GM12878 (cell line): ENCODE data around the gene TCL1B. TPM values are rescaled to one million over a fixed set of nuclear protein-coding genes. Genes with fewer than 3 reads are reported as not detected.

Source experiments
- BACH1 ChIP-seq: fragments of 450-650 bp; IDR thresholded peaks from 2 replicates; pipeline ENCODE4 v1.6.1; 2017; ENCODE audit warnings: mild to moderate bottlenecking, borderline replicate concordance
- BCL3 ChIP-seq: IDR thresholded peaks from 2 replicates; pipeline ENCODE4 v1.6.1; 2011; ENCODE audit warnings: borderline replicate concordance, low read depth, mild to moderate bottlenecking, moderate library complexity, low read length; ENCODE audit not compliant: insufficient read depth, poor library complexity, severe bottlenecking
- BHLHE40 ChIP-seq, 2 experiments: fragments of 450-650 bp in 1 of 2; IDR thresholded peaks; 2 replicates each; pipeline ENCODE4 v1.6.1; 2011 to 2017; ENCODE audit warnings: low read depth in 2 of 2, borderline replicate concordance in 1 of 2, improper control_type of control experiment in 1 of 2, low read length in 1 of 2, mild to moderate bottlenecking in 1 of 2
- CBFB ChIP-seq: IDR thresholded peaks from 2 replicates; pipeline ENCODE4 v1.6.1; 2016; ENCODE audit warnings: antibody characterized with exemption, low read depth
- CHD2 ChIP-seq: IDR thresholded peaks from 2 replicates; pipeline ENCODE4 v1.6.1; 2011; ENCODE audit warnings: low read depth, low read length, improper control_type of control experiment, borderline replicate concordance
- CTCF ChIP-seq, 3 experiments: IDR thresholded peaks in 2 of 3; conservative IDR thresholded peaks in 1 of 3; 2 replicates each; pipeline ENCODE4 v1.5.1; 2011; ENCODE audit warnings: low read depth in 3 of 3, low read length in 3 of 3, mild to moderate bottlenecking in 3 of 3, control low read depth in 2 of 3, moderate library complexity in 2 of 3, inconsistent platforms in 1 of 3, mixed read lengths in 1 of 3; ENCODE audit not compliant: control insufficient read depth in 2 of 3, insufficient read depth in 1 of 3; ENCODE audit errors: extremely low read depth in 1 of 3
- DPF2 ChIP-seq: fragments of 450-650 bp; IDR thresholded peaks from 2 replicates; pipeline ENCODE4 v1.6.1; 2017; ENCODE audit warnings: mild to moderate bottlenecking
- IKZF1 ChIP-seq: fragments of 450-650 bp; conservative IDR thresholded peaks from 2 replicates; pipeline ENCODE4 v1.6.1; 2017; ENCODE audit warnings: antibody characterized with exemption, mild to moderate bottlenecking
- MEF2B ChIP-seq: fragments of 450-650 bp; IDR thresholded peaks from 2 replicates; pipeline ENCODE4 v1.6.1; 2018; ENCODE audit warnings: mild to moderate bottlenecking, moderate library complexity; ENCODE audit not compliant: partially characterized antibody, poor library complexity, severe bottlenecking
- MXI1 ChIP-seq: fragments of 150-350 bp; IDR thresholded peaks from 2 replicates; pipeline ENCODE4 v1.6.1; 2011; ENCODE audit warnings: low read depth, mild to moderate bottlenecking, inconsistent platforms, low read length, improper control_type of control experiment
- NBN ChIP-seq: fragments of 450-650 bp; IDR thresholded peaks from 2 replicates; pipeline ENCODE4 v1.6.1; 2016
- NFIC ChIP-seq: IDR thresholded peaks from 2 replicates; pipeline ENCODE4 v1.6.1; 2012; ENCODE audit warnings: low read depth, mild to moderate bottlenecking, inconsistent platforms, low read length, moderate library complexity
- POLR2A ChIP-seq: IDR thresholded peaks from 2 replicates; pipeline ENCODE4 v1.6.1; 2011; ENCODE audit warnings: low read depth, mild to moderate bottlenecking, low read length
- REST ChIP-seq: IDR thresholded peaks from 2 replicates; pipeline ENCODE4 v1.6.1; 2012; ENCODE audit warnings: mild to moderate bottlenecking, low read depth, low read length
- SMAD1 ChIP-seq: fragments of 450-650 bp; IDR thresholded peaks from 2 replicates; pipeline ENCODE4 v1.6.1; 2018; ENCODE audit warnings: mild to moderate bottlenecking, low read depth; ENCODE audit not compliant: partially characterized antibody
- USF1 ChIP-seq: IDR thresholded peaks from 2 replicates; pipeline ENCODE4 v1.6.1; 2011; ENCODE audit warnings: borderline replicate concordance, low read depth, mild to moderate bottlenecking, moderate library complexity, mixed read lengths, low read length; ENCODE audit not compliant: insufficient read depth; ENCODE audit errors: extremely low read length
- polyA plus RNA-seq, 11 experiments: library from polyadenylated mRNA; depleted of rRNA in 4 of 11; unstranded in 6 of 11; stranded (reverse) in 5 of 11; fragments of >200 nt; fragmentation: Nextera tagmentation in 4 of 11; fragmentation: Illumina TruSeq in 1 of 11; extraction: Ambion mirVana in 4 of 11; extraction: Trizol in 1 of 11; gene quantifications; 1 replicate in 1 of 11; 2 replicates in 10 of 11; pipeline versions ENCODE4 v1.2.1 to v1.2.3, GENCODE V29; 2011 to 2016; ENCODE audit warnings: inconsistent platforms in 2 of 11, missing spikeins in 2 of 11, low read depth in 1 of 11
- total RNA-seq, 4 experiments: library from RNA; depleted of rRNA in 3 of 4; stranded (reverse); fragments of >200 nt in 3 of 4; fragmentation: Illumina TruSeq in 1 of 4; extraction: Trizol in 1 of 4; gene quantifications; 2 replicates each; pipeline versions ENCODE4 v1.2.1 to v1.2.3, GENCODE V29; 2013 to 2021

TCL1B gene
- total and polyA plus RNA-seq, 10 of the 15 experiments (the other 5 are each of a cell fraction or from before 2014, with no cell fraction given): 0.10 to 0.18 (median 0.13) TPM; not detected in 6

GRCh38 chr14:95725685-95726336 lies 39.6 kb downstream of the TCL1B start (continued):
- 0 out of 2 replicates have a peak, but pooled peaks have one; percentile 16 for TF ChIP-seq REST
- peak; percentile 54; the same call in 1 of the 2 replicates for TF ChIP-seq CBFB
- TF ChIP-seq NBN: peak; percentile 38; the same call in 1 of the 2 replicates
- no peak for TF ChIP-seq SMAD1
- peak; percentile 40; the same call in 1 of the 2 replicates for TF ChIP-seq IKZF1
- TF ChIP-seq USF1: no peak
- 0 out of 2 replicates have a peak, but pooled peaks have one; percentile 42 for TF ChIP-seq NFIC
- TF ChIP-seq CTCF (IDR thresholded peaks at IDR 0.05 in 2 of 3, conservative IDR thresholded peaks at IDR 0.05 in 1 of 3; ENCODE audit: control insufficient read depth in 2 of 3, extremely low read depth in 1 of 3, insufficient read depth in 1 of 3, low read depth in 3 of 3, low read length in 3 of 3): peak in 1 of 3 experiments; percentile 54; a peak in 2 of 6 replicates
- peak; percentile 82 for TF ChIP-seq BACH1
- peak; percentile 24; the same call in 1 of the 2 replicates for TF ChIP-seq POLR2A
- peak; percentile 86 for TF ChIP-seq MEF2B
- TF ChIP-seq CHD2: 0 out of 2 replicates have a peak, but pooled peaks have one; percentile 35
- TF ChIP-seq MXI1: no peak
- peak; percentile 58 for TF ChIP-seq DPF2
- TF ChIP-seq BCL3: peak; percentile 63
- peak; percentile 81 to 83 for TF ChIP-seq BHLHE40 (IDR thresholded peaks at IDR 0.05; ENCODE audit: borderline replicate concordance in 1 of 2, low read depth in 2 of 2, low read length in 1 of 2)
- TF ChIP-seq, all 136 proteins: peak for 33
